H1 (cell line): Measurements from ENCODE around the gene LPAR3. TPM values are rescaled to one million over a fixed set of nuclear protein-coding genes. Genes with fewer than 3 reads are reported as not detected.
A peak's percentile ranks its signal among the peaks of the same experiment; 100 is the strongest.

Experiments
- ASH2L ChIP-seq: fragments of 200-600, 300-600 bp; sonication (generic); IDR thresholded peaks from one replicate; pipeline ENCODE4 v1.7.1; 2017; ENCODE audit warnings: low read length
- BRCA1 ChIP-seq: IDR thresholded peaks from 2 replicates; pipeline ENCODE4 v1.6.1; 2012; ENCODE audit warnings: low read depth, low read length, improper control_type of control experiment
- CHD1 ChIP-seq: IDR thresholded peaks from 2 replicates; pipeline ENCODE4 v1.6.1; 2012; ENCODE audit warnings: low read depth, low read length, improper control_type of control experiment
- CTBP2 ChIP-seq: IDR thresholded peaks from 2 replicates; pipeline ENCODE4 v1.7.0; 2011; ENCODE audit warnings: borderline replicate concordance, mild to moderate bottlenecking, moderate library complexity, mixed read lengths, low read length; ENCODE audit not compliant: insufficient read depth, insufficient read length
- CTCF ChIP-seq, 3 experiments: IDR thresholded peaks; 1 replicate in 2 of 3; 2 replicates in 1 of 3; pipeline versions ENCODE4 v1.5.1 to v1.6.1; 2011; ENCODE audit warnings: low read length in 3 of 3, mild to moderate bottlenecking in 3 of 3, inconsistent platforms in 2 of 3, low read depth in 1 of 3, moderate library complexity in 1 of 3; ENCODE audit not compliant: insufficient read depth in 1 of 3; ENCODE audit errors: control extremely low read depth in 1 of 3
- HDAC6 ChIP-seq: IDR thresholded peaks from one replicate; pipeline ENCODE4 v1.7.1; 2012; ENCODE audit warnings: low read depth, mild to moderate bottlenecking, inconsistent platforms, low read length, moderate library complexity
- KDM1A ChIP-seq: fragments of 200-600, 300-600 bp; sonication (generic); IDR thresholded peaks from 2 replicates; pipeline ENCODE4 v1.7.1; 2016; ENCODE audit warnings: mild to moderate bottlenecking, low read length, borderline replicate concordance
- POLR2AphosphoS5 ChIP-seq: IDR thresholded peaks from 2 replicates; pipeline ENCODE4 v1.6.1; 2011; ENCODE audit warnings: low read depth, low read length
- POU5F1 ChIP-seq: IDR thresholded peaks from 2 replicates; pipeline ENCODE4 v1.6.1; 2011; ENCODE audit warnings: low read depth, mild to moderate bottlenecking, low read length, moderate library complexity
- RBBP5 ChIP-seq: IDR thresholded peaks from 2 replicates; pipeline ENCODE4 v1.7.1; 2012; ENCODE audit warnings: low read depth, mild to moderate bottlenecking, inconsistent platforms, low read length, moderate library complexity, borderline replicate concordance
- RXRA ChIP-seq: IDR thresholded peaks from 2 replicates; pipeline ENCODE4 v1.6.1; 2011; ENCODE audit warnings: low read depth, mild to moderate bottlenecking, low read length, moderate library complexity; ENCODE audit not compliant: insufficient read depth
- SP4 ChIP-seq: IDR thresholded peaks from 2 replicates; pipeline ENCODE4 v1.6.1; 2012; ENCODE audit warnings: low read length, inconsistent platforms
- SUZ12 ChIP-seq: fragments of 200-600 bp; sonication (generic); IDR thresholded peaks from 2 replicates; pipeline ENCODE4 v1.6.1; 2012; ENCODE audit warnings: mild to moderate bottlenecking, inconsistent platforms, low read length, moderate library complexity, mixed read lengths
- TEAD4 ChIP-seq: IDR thresholded peaks from 2 replicates; pipeline ENCODE4 v1.6.1; 2012; ENCODE audit warnings: low read depth, low read length, inconsistent platforms, mixed read lengths
- YY1 ChIP-seq: IDR thresholded peaks from 2 replicates; pipeline ENCODE4 v1.6.1; 2011; ENCODE audit warnings: low read depth, mild to moderate bottlenecking, low read length
- polyA plus RNA-seq, 7 experiments: library from polyadenylated mRNA; depleted of rRNA in 3 of 7; stranded (reverse) in 5 of 7; unstranded in 2 of 7; fragments of >200 nt in 5 of 7; fragments of 200-250 nt in 2 of 7; gene quantifications; 1 replicate in 5 of 7; 2 replicates in 1 of 7; 4 replicates in 1 of 7; pipeline versions ENCODE4 v1.2.1 to v1.2.3, GENCODE V29; 2011 to 2013; ENCODE audit warnings: missing spikeins in 2 of 7, mixed read lengths in 2 of 7
- total RNA-seq: library from RNA; stranded (reverse); fragmentation: NEBNext Ultra II Directional; extraction: Animal tissue kit (Norgen Biotek cat#: 25700); gene quantifications from 2 replicates; pipeline ENCODE4 v1.2.1, GENCODE V29; 2021
- TF ChIP-seq, protein P1 (sequence below): IDR thresholded peaks from 2 replicates; pipeline ENCODE4 v1.6.1; 2012; ENCODE audit warnings: inconsistent platforms

LPAR3 gene
- total and polyA plus RNA-seq, 2 of the 8 experiments (the other 6 are each of a cell fraction or from before 2014, with no cell fraction given), result 17.1 to 25.4 TPM

GRCh38 chr1:84892705-84893618, at the start of gene LPAR3 (continued):
- TF ChIP-seq CTCF (IDR thresholded peaks at IDR 0.05; ENCODE audit: control extremely low read depth in 1 of 3, insufficient read depth in 1 of 3, low read depth in 1 of 3, low read length in 3 of 3), result no peak
- no peak for TF ChIP-seq RXRA
- TF ChIP-seq SP4, result no peak
- peak; percentile 26; the same call in 1 of the 2 replicates for TF ChIP-seq RBBP5
- TF ChIP-seq, protein P1, sequence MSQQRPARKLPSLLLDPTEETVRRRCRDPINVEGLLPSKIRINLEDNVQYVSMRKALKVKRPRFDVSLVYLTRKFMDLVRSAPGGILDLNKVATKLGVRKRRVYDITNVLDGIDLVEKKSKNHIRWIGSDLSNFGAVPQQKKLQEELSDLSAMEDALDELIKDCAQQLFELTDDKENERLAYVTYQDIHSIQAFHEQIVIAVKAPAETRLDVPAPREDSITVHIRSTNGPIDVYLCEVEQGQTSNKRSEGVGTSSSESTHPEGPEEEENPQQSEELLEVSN, result peak; percentile 90
- TF ChIP-seq SUZ12, result peak; percentile 63; the same call in 1 of the 2 replicates
- no peak for TF ChIP-seq BRCA1
- no peak for TF ChIP-seq CTBP2
- no peak for TF ChIP-seq KDM1A
- TF ChIP-seq TEAD4, result no peak
- peak; percentile 74 for TF ChIP-seq ASH2L
- TF ChIP-seq POU5F1, result no peak
- TF ChIP-seq HDAC6, result no peak
- 0 out of 2 replicates have a peak, but pooled peaks have one; percentile 10 for TF ChIP-seq POLR2AphosphoS5
- no peak for TF ChIP-seq CHD1
- TF ChIP-seq YY1, result no peak
